BE2C (cell line): ENCODE results near the gene SURF6.
"Not testable (repeated sequence)": the region's sequence is repeated elsewhere in the genome, so short reads cannot be mapped to it uniquely, and the experiment has no call there.

ENCODE experiments used
- DNase-seq: peaks from one replicate; pipeline ENCODE4 v3.0.0-alpha.2; 2020
- H3K27me3 ChIP-seq: fragments of 250-450 bp; sonication (Bioruptor Pico); 2 replicates; pipeline ENCODE4 v1.5.1; 2020; ENCODE audit warnings: mild to moderate bottlenecking
- H3K36me3 ChIP-seq: fragments of 250-450 bp; sonication (Bioruptor Pico); 2 replicates; pipeline ENCODE4 v1.5.1; 2020; ENCODE audit warnings: mild to moderate bottlenecking
- H3K4me1 ChIP-seq: fragments of 250-450 bp; sonication (Bioruptor Pico); 2 replicates; pipeline ENCODE4 v1.5.1; 2020
- H3K4me3 ChIP-seq: 2 replicates; pipeline ENCODE4 v1.5.1; 2011; ENCODE audit warnings: low read depth, low read length
- H3K9me3 ChIP-seq: fragments of 250-450 bp; sonication (Bioruptor Pico); 2 replicates; pipeline ENCODE4 v1.5.1; 2020
- TF ChIP-seq, protein P1 (sequence below): IDR thresholded peaks from 2 replicates; pipeline ENCODE4 v1.5.1; 2012; ENCODE audit warnings: mild to moderate bottlenecking, low read depth, low read length

The SURF6 gene

DNA sequence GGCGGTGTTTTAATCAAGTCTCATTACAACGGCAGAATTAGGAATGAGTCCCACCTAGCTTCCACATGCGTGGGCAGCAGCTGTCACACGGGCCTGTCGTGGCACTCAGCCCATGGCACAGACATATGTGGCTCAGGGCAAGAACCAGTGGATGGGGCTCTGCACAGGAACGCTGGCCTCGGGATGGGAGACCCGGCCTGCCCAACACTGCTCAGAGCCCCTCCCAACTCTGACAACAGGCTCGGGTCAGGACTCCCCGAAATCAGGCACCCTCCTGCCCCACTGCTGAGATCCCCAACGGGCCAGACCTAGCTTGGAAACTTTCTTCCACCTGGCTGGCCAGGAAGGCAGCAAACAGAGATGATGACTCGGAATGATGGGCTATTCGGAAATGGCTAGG is 4.9 kb upstream of the SURF6 start:
- Histone ChIP-seq H3K4me3 (no peak overlapping the region), H3K4me1 (no peaks in the 10 kb centered on the region), H3K27me3 (no peaks in the 10 kb centered on the region), H3K9me3 (no peaks in the 10 kb centered on the region), H3K36me3 (peaks cover 64% of the 10 kb centered on the region)
- TF ChIP-seq, protein P1, sequence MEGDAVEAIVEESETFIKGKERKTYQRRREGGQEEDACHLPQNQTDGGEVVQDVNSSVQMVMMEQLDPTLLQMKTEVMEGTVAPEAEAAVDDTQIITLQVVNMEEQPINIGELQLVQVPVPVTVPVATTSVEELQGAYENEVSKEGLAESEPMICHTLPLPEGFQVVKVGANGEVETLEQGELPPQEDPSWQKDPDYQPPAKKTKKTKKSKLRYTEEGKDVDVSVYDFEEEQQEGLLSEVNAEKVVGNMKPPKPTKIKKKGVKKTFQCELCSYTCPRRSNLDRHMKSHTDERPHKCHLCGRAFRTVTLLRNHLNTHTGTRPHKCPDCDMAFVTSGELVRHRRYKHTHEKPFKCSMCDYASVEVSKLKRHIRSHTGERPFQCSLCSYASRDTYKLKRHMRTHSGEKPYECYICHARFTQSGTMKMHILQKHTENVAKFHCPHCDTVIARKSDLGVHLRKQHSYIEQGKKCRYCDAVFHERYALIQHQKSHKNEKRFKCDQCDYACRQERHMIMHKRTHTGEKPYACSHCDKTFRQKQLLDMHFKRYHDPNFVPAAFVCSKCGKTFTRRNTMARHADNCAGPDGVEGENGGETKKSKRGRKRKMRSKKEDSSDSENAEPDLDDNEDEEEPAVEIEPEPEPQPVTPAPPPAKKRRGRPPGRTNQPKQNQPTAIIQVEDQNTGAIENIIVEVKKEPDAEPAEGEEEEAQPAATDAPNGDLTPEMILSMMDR: no peak
- no peak for DNase-seq

DNA sequence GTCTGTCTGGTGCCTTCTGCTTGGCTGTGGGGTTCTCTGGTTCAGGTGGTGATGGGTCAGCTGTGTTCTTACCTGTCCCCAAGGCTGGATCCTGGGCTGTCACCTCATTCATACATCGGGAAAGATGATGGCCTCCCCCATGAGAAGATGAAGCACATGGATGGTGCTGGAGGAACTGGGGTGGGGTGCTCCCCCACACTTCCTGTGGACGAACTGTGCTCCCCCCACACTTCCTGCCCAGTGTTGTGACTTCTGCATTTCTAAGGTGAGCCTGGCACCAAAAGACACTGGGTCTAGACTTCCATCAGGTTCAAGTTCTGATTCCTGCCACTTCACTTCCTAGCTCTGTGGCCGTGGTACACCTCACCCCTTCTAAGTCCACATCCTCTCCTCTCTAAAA is 4.3 kb upstream of the SURF6 start:
- peaks cover 58% of the 10 kb centered on the region for H3K36me3 ChIP-seq
- H3K4me3 ChIP-seq: no peak overlapping the region

DNA sequence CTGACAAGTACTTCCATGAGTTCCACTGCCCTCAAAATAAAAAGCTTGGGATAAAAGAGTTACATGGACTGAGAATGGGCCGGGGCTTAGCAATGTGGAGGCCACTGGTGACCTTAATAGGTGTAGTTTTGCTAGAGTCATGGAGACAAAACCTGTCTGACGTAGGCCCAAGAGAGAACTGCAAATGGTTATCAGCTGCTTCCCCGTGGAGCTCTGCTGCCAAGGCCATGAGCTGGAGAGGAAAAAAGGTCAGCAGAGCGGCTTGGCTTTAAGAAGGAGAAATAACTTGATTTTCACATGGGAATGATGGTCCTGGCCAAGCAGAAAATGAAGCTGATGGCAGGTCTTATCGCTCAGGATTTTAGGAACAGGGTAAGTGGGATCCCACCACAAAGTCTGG is 3.7 kb upstream of the SURF6 start:
- TF ChIP-seq, protein P1: no peak
- no peaks in the 10 kb centered on the region for H3K27me3 ChIP-seq

More for the DNA sequence above, 4.3 kb upstream of the SURF6 start:
- Histone ChIP-seq H3K27me3 (no peaks in the 10 kb centered on the region), H3K9me3 (no peaks in the 10 kb centered on the region), H3K4me1 (no peaks in the 10 kb centered on the region)
- TF ChIP-seq, protein P1: no peak
- DNase-seq: no peak

DNA sequence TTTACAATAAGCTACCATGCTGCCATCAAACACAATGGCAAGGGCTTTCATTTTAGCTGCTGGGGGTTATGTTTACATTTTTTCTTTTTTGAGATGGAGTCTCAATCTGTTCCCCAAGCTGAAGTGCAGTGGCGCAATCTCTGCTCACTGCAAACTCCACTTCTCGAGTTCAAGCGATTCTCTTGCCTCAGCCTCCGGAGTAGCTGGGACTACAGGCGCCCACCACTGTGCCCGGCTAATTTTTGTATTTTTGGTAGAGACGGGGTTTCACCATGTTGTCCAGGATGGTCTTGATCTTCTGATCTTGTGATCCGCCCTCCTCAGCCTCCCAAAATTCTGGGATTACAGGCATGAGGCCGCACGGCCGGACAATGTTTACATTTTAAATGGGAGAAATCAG is 1.1 kb downstream of the SURF6 start:
- H3K9me3 ChIP-seq, H3K27me3 ChIP-seq, H3K4me1 ChIP-seq: not testable (repeated sequence)
- peaks cover 52% of the 10 kb centered on the region for H3K36me3 ChIP-seq
- DNase-seq: peak; percentile 0
- H3K4me3 ChIP-seq: peak overlapping the region; percentile 97

More for the DNA sequence above, 3.7 kb upstream of the SURF6 start:
- no peak for DNase-seq
- Histone ChIP-seq H3K4me3 (no peak overlapping the region), H3K36me3 (peaks cover 55% of the 10 kb centered on the region), H3K9me3 (no peaks in the 10 kb centered on the region), H3K4me1 (no peaks in the 10 kb centered on the region)

DNA sequence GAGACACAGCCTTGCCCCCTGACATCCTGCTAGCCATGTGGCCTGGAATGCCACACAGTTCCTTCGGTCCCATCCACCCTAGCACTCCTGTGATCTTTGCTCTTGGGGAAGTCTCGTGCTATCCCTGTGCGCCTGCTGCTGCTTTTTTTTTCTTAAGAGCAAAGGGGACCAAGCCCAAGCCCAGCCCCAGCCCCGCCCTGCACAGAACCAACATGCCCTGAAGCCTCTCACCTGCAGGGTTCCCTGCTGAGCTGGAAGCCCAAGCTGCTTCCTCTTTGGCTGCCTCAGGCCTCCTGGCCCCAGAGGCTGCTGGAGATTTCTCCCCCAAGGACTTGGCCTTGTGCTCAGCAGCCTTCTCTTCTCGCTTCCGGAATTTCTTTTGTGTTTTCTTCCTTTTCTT is 1.8 kb downstream of the SURF6 start:
- DNase-seq: peak; percentile 3
- Histone ChIP-seq H3K27me3 (no peaks in the 10 kb centered on the region), H3K9me3 (no peaks in the 10 kb centered on the region), H3K4me1 (no peaks in the 10 kb centered on the region), H3K36me3 (peaks cover 48% of the 10 kb centered on the region), H3K4me3 (no peak overlapping the region)
- TF ChIP-seq, protein P1: no peak

DNA sequence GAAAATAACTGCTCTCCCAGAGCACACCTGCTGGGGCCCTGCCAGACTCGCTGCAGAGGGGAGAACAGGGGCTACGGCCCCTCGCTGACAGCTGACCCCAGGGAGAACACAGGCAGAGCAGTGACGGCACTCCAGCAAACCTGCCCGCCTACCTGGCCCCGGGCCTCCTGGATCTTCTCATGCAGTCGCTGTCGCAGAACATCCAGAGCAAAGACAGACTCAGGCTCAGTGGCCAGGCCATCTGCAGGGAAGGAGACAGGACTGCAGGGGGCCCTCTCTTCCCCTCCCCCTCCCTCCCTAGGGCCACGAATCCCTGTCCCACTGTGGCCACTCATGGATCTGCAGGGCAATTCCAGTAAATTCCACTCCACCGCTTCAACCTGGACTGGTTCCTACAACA is 2.4 kb downstream of the SURF6 start:
- no peak overlapping the region for H3K4me3 ChIP-seq
- TF ChIP-seq, protein P1: peak; percentile 8; the same call in 1 of the 2 replicates

DNA sequence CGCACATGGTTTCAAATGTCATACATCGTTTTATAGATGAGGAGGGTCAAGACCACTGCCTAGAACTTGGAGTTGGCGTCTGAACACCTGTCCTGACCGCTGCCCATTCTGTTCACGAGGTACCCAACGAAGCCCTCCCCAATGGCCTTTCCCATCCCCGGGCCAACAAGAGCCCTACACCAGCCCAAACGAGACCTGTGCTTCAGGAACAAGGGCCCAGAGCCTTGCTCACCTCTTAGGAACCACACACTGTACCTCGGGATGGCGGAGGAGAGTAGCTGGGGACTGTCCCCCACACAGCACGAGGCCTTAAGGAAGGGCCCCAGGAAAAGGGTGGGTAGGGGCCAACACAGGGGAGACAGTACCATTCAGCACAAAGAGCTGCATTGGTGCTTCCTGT is 3.0 kb downstream of the SURF6 start:
- peak; percentile 3 for DNase-seq
- TF ChIP-seq, protein P1: no peak
- Histone ChIP-seq H3K4me3 (no peak overlapping the region), H3K9me3 (no peaks in the 10 kb centered on the region), H3K27me3 (no peaks in the 10 kb centered on the region), H3K4me1 (no peaks in the 10 kb centered on the region), H3K36me3 (peaks cover 48% of the 10 kb centered on the region)

More for the DNA sequence above, 2.4 kb downstream of the SURF6 start:
- Histone ChIP-seq H3K27me3 (no peaks in the 10 kb centered on the region), H3K4me1 (no peaks in the 10 kb centered on the region), H3K36me3 (peaks cover 48% of the 10 kb centered on the region), H3K9me3 (no peaks in the 10 kb centered on the region)
- DNase-seq: peak; percentile 27
